Right kidney (tissue), 9 donors: Measurements from ENCODE around the gene RPS4Y1.
"Not testable (repeated sequence)": the region's sequence is repeated elsewhere in the genome, so short reads cannot be mapped to it uniquely, and the experiment has no call there.

Experiments used
- DNase-seq: peaks from one replicate; pipeline ENCODE4 v3.0.0-alpha.2; 2016
- long read RNA-seq, 8 donors: transcript quantifications; one replicate each; lab custom pipeline, GENCODE V29; 2026

The RPS4Y1 gene
- long read RNA-seq, donor 1, result 0 reads
- long read RNA-seq, donor 2, transcript RPS4Y1-201 (7 exons, 1,305 nt), result major isoform, 220 of 365 reads
- long read RNA-seq, donor 2, transcript RPS4Y1-203 (3 exons, 998 nt), result minor isoform, 15 of 365 reads
- long read RNA-seq, donor 2, partial matches to known transcripts, result 129 of 365 reads
- long read RNA-seq, donor 2, other reads (novel, unspliced or antisense), result 0 of 365 reads
- long read RNA-seq, donor 3, result 0 reads
- long read RNA-seq, donor 4, transcript RPS4Y1-201 (7 exons, 1,305 nt), result major isoform, 249 of 417 reads
- long read RNA-seq, donor 4, transcript RPS4Y1-203 (3 exons, 998 nt), result minor isoform, 30 of 417 reads
- long read RNA-seq, donor 4, partial matches to known transcripts, result 136 of 417 reads
- long read RNA-seq, donor 4, other reads (novel, unspliced or antisense), result 0 of 417 reads
- long read RNA-seq, donor 5, transcript RPS4Y1-201 (7 exons, 1,305 nt), result major isoform, 374 of 562 reads
- long read RNA-seq, donor 5, transcript RPS4Y1-203 (3 exons, 998 nt), result minor isoform, 23 of 562 reads
- long read RNA-seq, donor 5, partial matches to known transcripts, result 164 of 562 reads
- long read RNA-seq, donor 5, other reads (novel, unspliced or antisense), result 0 of 562 reads
- long read RNA-seq, donor 6, partial matches to known transcripts, result 0 of 2 reads
- long read RNA-seq, donor 6, other reads (novel, unspliced or antisense), result 0 of 2 reads
- long read RNA-seq, donor 7, partial matches to known transcripts, result 0 of 1 reads
- long read RNA-seq, donor 7, other reads (novel, unspliced or antisense), result 0 of 1 reads
- long read RNA-seq, donor 8, result 0 reads

- DNase-seq, result peak; percentile 65
Observed at GRCh38 chrY:2841471-2841893, at the start of gene RPS4Y1. TSS of gene RPS4Y1 (plus strand) at chrY:2841602. CDS start at chrY:2841625, 23 bp downstream.

GRCh38 chrY:2796977-2797523, 44.4 kb upstream of the RPS4Y1 start:
- no peak for DNase-seq

DNA sequence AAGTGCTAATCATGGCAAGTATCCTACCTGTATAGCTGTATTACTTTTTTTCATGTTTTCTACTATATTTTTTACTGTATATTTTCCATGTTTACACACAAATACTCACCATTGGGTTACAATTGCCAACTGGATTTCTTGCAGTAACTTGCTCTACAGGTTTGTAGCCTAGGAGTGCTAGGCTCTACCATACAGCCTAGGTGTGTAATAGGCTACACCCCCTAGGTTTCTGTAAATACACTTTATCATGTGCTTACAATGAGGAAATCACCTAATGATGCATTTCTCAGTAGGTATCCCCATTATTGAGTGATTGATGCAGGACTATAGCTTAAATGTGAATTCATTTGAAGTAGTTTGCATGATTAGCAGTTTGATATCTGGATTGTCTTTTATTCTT, 43.4 kb upstream of the RPS4Y1 start:
- no peak for DNase-seq

DNA sequence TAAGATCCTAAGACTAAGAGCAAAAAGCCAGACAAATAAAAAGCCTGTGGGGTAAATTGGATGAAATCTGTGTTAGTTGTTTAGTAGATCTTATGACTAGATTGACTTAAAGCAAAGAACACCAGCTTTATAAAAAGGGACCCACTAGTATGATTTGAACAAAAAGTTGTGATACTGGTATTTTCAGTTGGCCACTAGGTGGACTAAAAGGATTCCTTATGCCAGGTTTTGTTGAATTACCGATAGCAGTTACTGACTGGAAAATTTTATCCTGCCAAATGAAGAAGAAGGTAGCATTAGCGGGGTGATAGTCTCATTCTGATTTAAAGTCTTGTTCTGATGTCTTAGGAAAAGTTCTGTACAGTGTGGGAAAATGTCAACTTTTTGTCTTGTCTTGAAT, 41.2 kb upstream of the RPS4Y1 start:
- no peak for DNase-seq

DNA sequence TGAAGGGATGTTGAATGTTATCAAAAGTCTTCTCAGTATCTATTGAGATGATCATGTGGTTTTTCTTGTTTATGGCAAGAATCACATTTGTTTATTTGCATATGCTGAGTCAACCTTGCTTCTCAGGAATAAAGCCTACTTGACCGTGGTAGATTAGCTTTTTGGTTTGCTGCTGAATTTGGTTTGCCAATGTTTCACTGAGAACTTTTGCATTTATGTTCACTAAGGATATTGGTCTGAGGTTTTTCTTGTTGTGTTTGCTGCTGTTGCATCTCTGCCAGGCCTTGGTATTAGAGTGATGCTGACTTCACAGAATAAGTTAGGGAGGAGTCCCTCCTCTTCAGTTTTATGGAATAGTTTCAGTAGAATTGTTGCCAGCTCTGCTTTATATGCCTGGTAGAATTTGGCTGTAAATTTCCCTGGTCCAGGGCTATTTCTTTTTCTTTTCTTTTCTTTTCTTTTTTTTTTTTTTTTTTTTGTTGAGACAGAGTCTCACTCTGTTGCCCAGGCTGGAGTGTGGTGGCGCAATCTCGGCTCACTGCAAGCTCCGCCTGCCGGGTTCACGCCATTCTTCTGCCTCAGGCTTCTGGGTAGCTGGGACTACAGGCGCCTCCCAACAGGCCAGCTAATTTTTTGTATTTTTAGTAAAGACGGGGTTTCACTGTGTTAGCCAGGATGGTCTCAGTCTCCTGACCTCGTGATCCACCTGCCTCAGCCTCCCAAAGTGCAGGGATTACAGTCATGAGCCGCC, 24.1 kb upstream of the RPS4Y1 start:
- not testable (repeated sequence) for DNase-seq

DNA sequence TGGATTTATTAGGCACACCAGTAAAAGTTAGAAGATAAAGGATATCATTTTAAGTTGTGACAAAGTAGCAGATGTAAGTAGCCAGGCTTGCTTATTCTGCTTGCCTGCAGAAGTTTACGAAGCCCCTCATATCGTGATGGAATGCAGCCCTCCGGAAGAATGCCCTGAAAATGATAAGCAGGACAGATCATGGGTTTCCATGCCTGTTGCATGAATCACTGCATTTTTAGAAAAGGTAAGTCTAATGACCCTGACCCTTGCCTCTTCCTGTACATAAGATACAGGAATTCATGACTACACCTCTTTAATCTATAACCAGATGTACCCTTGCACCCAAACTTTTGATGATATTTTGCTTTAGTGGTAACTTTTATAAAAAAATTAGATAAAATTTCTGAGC, 16.9 kb upstream of the RPS4Y1 start:
- no peak for DNase-seq

DNA sequence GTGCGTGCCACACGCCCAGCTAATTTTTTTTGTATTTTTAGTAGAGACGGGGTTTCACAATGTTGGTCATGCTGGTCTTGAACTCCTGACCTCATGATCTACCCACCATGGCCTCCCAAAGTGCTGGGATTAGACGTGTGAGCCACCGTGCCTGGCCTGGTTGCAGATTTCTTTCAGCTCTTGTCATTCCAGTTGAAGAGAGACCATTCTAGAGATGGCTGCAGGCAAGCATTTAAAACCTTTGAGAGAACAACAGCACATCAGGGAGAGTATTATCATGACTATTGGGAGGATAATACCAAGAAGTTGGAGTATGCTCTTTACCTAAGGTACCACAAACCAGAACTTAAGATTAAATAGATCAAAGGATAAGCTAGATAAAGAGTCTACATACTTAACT, 12.9 kb upstream of the RPS4Y1 start:
- no peak for DNase-seq

GRCh38 chrY:2835230-2835629, 6.2 kb upstream of the RPS4Y1 start:
- DNase-seq, result no peak

- DNase-seq, result no peak
Observed at GRCh38 chrY:2837078-2837477, 4.3 kb upstream of the RPS4Y1 start.

GRCh38 chrY:2837932-2838331, 3.5 kb upstream of the RPS4Y1 start:
- no peak for DNase-seq

GRCh38 chrY:2846791-2847190, 5.4 kb downstream of the RPS4Y1 start:
- no peak for DNase-seq

- DNase-seq, result no peak
Observed at GRCh38 chrY:2848384-2848783, 7.0 kb downstream of the RPS4Y1 start.

DNA sequence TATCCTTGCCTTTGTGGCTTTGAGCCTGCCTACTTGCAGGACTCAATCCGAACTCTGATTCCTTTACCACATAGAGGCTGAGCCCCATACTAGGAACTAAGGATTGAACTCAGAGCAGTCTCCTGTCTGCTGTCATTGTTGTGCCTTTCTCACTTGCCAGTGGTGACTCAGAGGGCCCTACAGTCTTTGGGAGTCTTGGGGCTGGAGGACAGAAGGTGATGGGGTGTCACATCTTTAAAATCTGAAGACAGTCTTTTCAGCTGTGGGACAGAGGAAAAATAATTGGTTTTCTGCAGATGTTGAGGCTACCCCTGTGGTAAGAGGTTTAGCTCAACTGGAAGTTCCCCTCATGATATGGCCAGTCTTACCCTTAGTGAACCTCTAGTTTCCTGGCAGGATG, 8.0 kb downstream of the RPS4Y1 start:
- DNase-seq, result no peak

- no peak for DNase-seq
Observed at GRCh38 chrY:2854145-2854774, 12.9 kb downstream of the RPS4Y1 start.

DNA sequence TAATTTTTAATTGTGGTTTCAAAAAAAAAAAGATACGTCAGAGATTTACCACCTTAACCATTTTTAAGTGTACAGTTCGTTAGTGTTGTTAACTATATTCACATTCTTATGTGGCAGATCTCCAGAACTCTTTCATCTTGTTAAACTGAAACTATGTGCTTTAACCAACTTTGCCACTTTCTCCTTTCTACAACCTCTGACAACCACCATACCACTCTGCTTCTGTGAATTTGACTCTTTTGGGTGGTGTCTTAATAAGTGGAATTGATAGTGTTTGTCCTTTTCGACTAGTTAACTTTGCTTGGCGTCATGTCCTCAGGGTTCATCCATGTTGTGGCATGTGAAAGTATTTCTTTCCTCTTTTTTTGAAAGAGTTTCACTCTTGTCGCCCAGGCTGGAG, 15.7 kb downstream of the RPS4Y1 start:
- DNase-seq, result no peak

GRCh38 chrY:2857686-2858085, 16.3 kb downstream of the RPS4Y1 start:
- DNase-seq, result no peak

DNA sequence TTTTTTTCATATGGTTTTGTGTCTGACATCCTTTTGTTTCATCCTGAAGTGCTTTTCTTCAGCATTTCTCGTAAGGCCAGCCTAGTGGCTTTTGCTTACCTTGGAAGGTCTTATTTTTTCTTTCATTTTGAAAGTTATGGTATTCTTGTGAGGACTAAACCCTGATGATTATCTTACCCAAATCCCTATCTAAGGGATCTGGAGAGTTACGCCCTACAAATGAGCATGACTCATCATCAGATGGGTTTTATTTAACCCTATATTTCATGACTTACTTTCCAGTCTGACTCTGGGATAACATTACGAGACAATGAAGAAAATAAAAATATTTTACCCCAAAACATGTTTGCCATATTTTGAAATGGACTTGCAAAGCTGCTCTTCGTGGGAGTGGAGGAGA, 18.4 kb downstream of the RPS4Y1 start:
- DNase-seq, result no peak

DNA sequence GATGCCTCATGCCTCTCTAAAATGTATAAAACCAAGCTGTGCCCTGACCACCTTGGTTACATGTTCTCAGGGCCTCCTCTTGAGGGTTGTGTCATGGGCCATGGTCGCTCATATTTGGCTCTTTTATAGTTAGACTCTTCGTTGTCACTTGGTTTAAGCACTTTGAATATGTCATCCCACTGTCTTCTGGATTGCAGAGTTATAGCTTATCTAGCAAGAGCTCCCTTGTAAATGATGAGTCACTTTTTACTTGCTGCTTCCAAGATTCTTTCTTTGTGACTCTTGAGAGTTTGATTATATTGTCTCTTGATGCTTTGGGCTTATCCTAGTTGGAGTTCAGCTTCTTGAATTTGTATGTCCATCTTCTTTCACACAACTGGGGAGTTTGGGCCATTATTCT, 19.1 kb downstream of the RPS4Y1 start:
- DNase-seq, result no peak

DNA sequence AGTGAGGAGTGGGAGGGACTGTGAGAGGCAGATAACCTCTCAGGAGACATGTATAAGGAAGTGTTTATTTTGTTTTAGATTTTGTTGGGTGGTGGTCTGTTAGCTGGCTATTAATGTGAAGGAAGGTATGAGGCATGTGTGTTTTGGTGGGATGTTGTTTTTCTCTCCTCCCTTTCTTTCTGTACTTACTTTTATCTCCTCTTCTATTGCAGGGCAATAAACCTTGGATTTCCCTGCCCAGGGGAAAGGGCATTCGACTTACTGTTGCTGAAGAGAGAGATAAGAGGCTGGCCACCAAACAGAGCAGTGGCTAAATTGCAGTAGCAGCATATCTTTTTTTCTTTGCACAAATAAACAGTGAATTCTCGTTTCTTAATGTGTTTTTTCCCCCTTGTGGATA, 25.2 kb downstream of the RPS4Y1 start:
- DNase-seq, result no peak

DNA sequence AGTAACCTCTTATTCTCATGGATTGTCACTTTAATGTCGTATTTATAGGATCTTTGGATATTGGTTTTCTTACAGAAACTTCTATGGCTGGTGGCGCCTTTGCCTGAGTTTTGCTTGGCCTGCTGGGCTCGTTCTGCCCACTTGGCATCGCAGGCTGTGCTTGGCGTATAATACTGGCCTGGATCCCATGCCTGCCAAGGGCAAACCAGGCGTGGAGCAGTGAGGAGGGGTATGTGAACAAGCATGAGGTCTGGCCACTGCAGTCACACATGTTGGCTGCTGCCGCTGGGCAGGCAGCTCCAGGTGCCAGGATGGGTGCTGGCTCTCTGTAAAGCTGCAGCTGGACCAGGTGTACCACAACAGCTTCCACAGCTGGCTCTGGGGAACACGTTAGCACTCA, 26.1 kb downstream of the RPS4Y1 start:
- no peak for DNase-seq

DNA sequence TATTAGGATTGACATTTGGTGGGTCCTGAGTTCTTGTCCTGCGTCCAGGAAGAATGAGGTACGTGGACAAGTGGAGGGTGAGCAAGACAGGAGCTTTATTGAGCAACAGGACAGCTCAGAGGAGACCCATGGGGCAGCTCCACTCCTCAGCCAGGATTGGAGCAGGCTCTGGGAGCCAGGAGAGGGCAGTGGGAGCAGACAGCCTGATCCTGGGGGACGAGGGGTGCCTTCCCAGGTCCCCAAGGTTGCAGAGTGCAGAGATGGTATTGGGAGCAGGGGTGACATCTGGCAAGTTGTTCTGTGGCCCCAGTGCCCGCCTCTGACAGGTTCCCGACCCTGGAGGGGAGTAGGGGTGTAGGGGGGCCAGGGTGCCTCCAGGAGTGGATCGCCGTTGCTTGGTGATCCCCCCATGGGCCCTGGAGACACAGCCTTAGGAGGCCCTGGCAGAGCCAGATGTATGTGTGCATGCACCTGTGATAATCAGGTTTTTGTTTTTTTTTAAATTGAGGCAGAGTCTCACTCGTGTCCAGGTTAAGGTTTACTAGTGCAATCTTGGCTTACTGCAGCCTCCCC, 26.7 kb downstream of the RPS4Y1 start:
- no peak for DNase-seq

- DNase-seq, result not testable (repeated sequence)
Observed at GRCh38 chrY:2872234-2872633, 30.8 kb downstream of the RPS4Y1 start.
